GM12864 (cell line): ENCODE results near the gene OPRD1.
"Not testable (repeated sequence)": the region's sequence is repeated elsewhere in the genome, so short reads cannot be mapped to it uniquely, and the experiment has no call there.

Source experiments
- DNase-seq: peaks from one replicate; pipeline ENCODE4 v3.0.0-alpha.2; 2011; ENCODE audit warnings: low read depth
- H3K4me3 ChIP-seq: 2 replicates; pipeline ENCODE4 v1.5.1; 2011; ENCODE audit warnings: mild to moderate bottlenecking, low read depth, low read length, control low read depth
- CTCF ChIP-seq: IDR thresholded peaks from 2 replicates; pipeline ENCODE4 v1.5.1; 2011; ENCODE audit warnings: low read depth, mild to moderate bottlenecking, moderate library complexity, low read length, control low read depth, inconsistent platforms; ENCODE audit errors: missing control alignments

Gene OPRD1

GRCh38 chr1:28789816-28790215 lies 22.2 kb upstream of the OPRD1 start:
- no peak for DNase-seq
- TF ChIP-seq CTCF, result no peak
- no peak overlapping the region for H3K4me3 ChIP-seq

GRCh38 chr1:28790377-28791035 lies 21.5 kb upstream of the OPRD1 start:
- TF ChIP-seq CTCF, result no peak
- H3K4me3 ChIP-seq, result no peak overlapping the region
- no peak for DNase-seq

GRCh38 chr1:28791929-28792328 lies 20.0 kb upstream of the OPRD1 start:
- DNase-seq, result not testable (repeated sequence)

GRCh38 chr1:28792644-28793121 lies 19.3 kb upstream of the OPRD1 start:
- DNase-seq, result no peak
- H3K4me3 ChIP-seq, result no peak overlapping the region
- TF ChIP-seq CTCF, result peak; percentile 33

More at GRCh38 chr1:28791929-28792328, 20.0 kb upstream of the OPRD1 start:
- not testable (repeated sequence) for H3K4me3 ChIP-seq

GRCh38 chr1:28794582-28794981 lies 17.4 kb upstream of the OPRD1 start:
- not testable (repeated sequence) for DNase-seq, H3K4me3 ChIP-seq

GRCh38 chr1:28796352-28797211 lies 15.4 kb upstream of the OPRD1 start:
- DNase-seq, result no peak
- no peak overlapping the region for H3K4me3 ChIP-seq
- TF ChIP-seq CTCF, result no peak

GRCh38 chr1:28800324-28800723 lies 11.6 kb upstream of the OPRD1 start:
- H3K4me3 ChIP-seq, result no peak overlapping the region
- no peak for DNase-seq
- TF ChIP-seq CTCF, result no peak

GRCh38 chr1:28801461-28801860 lies 10.5 kb upstream of the OPRD1 start:
- no peak for DNase-seq
- no peak for TF ChIP-seq CTCF
- H3K4me3 ChIP-seq, result no peak overlapping the region
